ENCODE data around the gene SLC27A1.

DNA sequence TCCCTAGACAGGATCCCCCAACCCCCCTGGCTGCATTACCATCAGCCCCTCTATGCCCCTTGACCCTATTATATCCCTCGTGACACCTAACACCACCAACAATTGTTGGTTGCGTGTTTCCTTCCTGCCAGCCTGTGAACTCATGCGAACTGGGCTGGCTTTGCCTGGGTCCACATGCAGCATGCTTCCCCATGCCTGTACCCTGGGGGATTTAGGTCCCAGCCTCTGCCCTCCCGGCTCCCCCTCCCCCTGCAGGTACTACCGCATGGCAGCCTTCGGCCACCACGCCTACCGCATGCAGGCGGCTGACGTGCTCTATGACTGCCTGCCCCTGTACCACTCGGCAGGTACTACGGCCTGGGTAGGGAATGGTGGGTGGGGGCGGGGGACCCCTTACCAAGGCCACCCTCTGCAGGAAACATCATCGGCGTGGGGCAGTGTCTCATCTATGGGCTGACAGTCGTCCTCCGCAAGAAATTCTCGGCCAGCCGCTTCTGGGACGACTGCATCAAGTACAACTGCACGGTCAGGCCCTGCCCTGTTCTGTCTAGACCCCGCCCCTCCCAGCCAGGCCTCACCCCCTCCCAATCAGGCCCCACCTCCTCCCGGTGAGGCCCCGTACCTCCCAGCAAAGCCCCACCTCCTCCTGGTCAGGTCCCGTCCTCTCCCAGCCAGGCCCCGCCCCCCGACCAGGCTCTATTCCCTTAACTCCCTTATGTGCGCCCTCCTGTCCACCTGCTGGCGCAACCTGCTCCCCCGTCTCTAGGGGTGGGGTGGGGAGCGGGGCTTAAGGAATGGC, 18.5 kb downstream of the SLC27A1 start:
- TF ChIP-seq, protein P1, sequence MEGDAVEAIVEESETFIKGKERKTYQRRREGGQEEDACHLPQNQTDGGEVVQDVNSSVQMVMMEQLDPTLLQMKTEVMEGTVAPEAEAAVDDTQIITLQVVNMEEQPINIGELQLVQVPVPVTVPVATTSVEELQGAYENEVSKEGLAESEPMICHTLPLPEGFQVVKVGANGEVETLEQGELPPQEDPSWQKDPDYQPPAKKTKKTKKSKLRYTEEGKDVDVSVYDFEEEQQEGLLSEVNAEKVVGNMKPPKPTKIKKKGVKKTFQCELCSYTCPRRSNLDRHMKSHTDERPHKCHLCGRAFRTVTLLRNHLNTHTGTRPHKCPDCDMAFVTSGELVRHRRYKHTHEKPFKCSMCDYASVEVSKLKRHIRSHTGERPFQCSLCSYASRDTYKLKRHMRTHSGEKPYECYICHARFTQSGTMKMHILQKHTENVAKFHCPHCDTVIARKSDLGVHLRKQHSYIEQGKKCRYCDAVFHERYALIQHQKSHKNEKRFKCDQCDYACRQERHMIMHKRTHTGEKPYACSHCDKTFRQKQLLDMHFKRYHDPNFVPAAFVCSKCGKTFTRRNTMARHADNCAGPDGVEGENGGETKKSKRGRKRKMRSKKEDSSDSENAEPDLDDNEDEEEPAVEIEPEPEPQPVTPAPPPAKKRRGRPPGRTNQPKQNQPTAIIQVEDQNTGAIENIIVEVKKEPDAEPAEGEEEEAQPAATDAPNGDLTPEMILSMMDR (IDR thresholded peaks at IDR 0.05), result no peak
- TF ChIP-seq POLR2AphosphoS5 (IDR thresholded peaks at IDR 0.05), result no peak
- TF ChIP-seq POLR2A (IDR thresholded peaks at IDR 0.05), result no peak

All from suprapubic skin (tissue), 4 donors.